HG02798 (cell line): ENCODE data around the gene UBE3D.
"Not testable (repeated sequence)": the region's sequence is repeated elsewhere in the genome, so short reads cannot be mapped to it uniquely, and the experiment has no call there.

Source experiments
- ATAC-seq: cut with Tn5 transposase; IDR thresholded peaks from one replicate; pipeline ENCODE4 v1.9.1; 2021; ENCODE audit warnings: mild to moderate bottlenecking; ENCODE audit not compliant: unreplicated experiment, poor library complexity

UBE3D gene

GRCh38 chr6:82882363-82883023 is 183.1 kb downstream of the UBE3D start:
- no peak for ATAC-seq

DNA sequence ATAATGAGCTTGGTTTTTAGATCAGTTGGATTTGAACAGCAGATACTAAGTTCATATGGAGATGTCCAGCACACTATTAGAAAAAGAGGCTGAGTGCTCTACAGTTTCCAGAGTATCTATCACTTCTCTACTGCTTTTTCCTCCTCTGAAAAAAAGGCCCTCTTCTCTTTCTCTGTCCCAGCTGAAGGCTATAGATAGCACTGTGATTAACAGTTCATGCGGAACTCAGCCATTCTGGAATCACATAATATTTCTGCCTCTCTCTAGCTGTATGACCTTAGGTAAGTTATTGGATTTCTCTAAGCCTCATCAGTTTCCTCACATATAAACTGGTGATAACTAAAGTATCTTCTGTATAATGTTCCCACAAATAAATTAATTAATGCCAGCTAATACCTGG is 184.1 kb downstream of the UBE3D start:
- ATAC-seq, result no peak

- ATAC-seq, result no peak
Measured at GRCh38 chr6:82878812-82879211, 186.8 kb downstream of the UBE3D start.

DNA sequence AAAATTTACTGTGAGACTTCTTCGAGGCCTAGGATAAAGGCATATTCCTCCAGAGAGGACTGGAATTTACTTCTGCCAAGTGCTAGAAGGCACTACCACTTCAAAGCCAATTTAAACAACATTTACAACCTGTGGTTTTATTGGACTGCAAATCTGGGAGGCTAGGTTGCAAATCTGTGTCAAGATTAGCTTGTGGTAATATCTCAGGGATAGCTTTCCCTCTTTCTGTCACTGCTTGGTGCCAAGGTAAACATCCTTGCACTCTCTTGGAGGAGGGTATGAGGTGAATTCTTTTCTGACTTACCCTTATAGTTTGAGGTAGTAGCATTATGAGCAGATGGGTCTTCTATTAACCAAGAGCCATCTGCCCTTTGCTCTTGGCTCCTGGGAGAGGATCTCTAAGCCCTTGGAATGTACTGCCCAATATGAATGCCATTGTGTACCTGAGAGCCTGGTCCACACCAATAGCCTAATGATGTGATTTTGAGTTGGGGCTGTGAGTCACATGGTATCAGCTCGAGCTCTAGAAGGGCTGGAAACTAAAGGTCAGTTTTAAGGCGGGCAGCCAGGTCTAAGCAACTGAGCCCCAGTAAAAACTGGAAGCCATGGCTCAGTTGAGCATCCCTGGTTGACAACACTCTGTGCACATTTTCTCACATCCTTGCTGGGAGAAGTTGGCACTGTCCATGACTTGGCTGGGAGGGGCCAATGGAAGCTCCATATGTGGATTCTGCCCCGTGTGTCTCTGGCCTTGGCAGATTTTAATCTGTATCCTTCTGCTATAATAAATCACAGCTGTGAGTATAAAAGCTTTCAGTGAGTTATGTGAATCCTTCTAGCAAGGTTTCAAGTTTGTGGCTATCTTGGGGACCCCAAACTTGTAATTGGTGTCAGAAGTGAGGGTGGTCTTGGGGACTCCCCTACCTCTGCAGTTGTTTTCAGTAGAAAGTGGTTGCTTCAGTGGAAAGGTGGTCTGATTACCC is 188.1 kb downstream of the UBE3D start:
- ATAC-seq, result no peak

- ATAC-seq, result no peak
Measured at GRCh38 chr6:82875573-82876185, 190.0 kb downstream of the UBE3D start.

DNA sequence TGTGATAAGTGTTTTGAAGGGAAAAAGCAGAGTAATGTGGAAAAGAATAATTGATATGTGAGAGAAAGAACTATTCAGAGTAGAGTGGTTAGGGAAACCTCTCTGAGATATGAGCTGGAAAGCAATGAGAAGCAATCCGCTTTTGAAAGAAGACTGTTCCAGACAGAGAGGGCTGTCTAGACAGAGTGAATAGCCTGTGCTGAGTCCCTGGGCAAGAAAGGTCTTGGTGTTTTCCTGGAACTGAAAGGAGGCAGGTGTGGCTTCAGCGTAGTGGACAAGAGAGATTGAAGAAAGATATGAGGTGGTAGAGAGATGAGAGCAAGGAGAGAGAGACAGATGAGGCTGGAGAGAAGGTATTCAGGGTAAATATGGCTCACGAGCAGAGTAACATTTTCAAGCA is 190.8 kb downstream of the UBE3D start:
- no peak for ATAC-seq

DNA sequence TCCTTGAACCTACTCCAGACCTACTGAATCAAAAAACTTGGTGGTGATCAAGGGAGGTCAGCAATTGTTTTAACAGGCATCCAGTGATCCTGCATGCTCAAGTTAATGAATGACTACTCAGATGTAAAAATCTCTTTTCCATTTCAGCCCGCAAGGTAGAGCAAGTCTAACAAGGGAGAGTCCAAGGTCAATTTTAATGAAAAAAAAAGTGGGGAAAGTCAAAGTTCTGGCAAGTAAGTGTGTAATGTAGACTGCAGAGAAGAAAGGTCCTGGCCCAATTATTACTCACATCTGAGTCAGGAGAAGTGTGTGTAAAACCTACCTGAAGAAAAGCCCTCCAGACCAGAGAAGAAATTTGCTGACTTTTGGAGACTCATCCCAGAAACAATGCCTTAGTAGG is 193.5 kb downstream of the UBE3D start:
- ATAC-seq, result no peak

- no peak for ATAC-seq
Measured at GRCh38 chr6:82870582-82871172, 195.0 kb downstream of the UBE3D start.

- peak; percentile 64 for ATAC-seq
Measured at GRCh38 chr6:82869493-82869892, 196.1 kb downstream of the UBE3D start.

- no peak for ATAC-seq
Measured at GRCh38 chr6:82867946-82868345, 197.7 kb downstream of the UBE3D start.

- no peak for ATAC-seq
Measured at GRCh38 chr6:82866446-82866845, 199.2 kb downstream of the UBE3D start.

GRCh38 chr6:82865461-82865860 is 200.2 kb downstream of the UBE3D start:
- no peak for ATAC-seq

- no peak for ATAC-seq
Measured at GRCh38 chr6:82863781-82864180, 201.9 kb downstream of the UBE3D start.

GRCh38 chr6:82862543-82862942 is 203.1 kb downstream of the UBE3D start:
- ATAC-seq, result no peak

GRCh38 chr6:82861121-82861520 is 204.5 kb downstream of the UBE3D start:
- no peak for ATAC-seq

GRCh38 chr6:82856077-82856476 is 209.6 kb downstream of the UBE3D start:
- ATAC-seq, result not testable (repeated sequence)

DNA sequence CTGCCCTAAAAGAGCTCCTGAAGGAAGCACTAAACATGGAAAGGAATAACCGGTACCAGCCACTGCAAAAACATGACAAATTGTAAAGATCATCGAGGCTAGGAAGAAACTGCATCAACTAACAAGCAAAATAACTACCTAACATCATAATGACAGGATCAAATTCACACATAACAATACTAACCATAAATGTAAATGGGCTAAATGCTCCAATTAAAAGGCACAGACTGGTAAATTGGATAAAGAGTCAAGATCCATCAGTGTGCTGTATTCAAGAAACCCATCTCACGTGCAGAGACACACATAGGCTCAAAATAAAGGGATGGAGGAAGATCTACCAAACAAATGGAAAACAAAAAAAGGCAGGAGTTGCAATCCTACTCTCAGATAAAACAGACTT is 212.7 kb downstream of the UBE3D start:
- ATAC-seq, result not testable (repeated sequence)

DNA sequence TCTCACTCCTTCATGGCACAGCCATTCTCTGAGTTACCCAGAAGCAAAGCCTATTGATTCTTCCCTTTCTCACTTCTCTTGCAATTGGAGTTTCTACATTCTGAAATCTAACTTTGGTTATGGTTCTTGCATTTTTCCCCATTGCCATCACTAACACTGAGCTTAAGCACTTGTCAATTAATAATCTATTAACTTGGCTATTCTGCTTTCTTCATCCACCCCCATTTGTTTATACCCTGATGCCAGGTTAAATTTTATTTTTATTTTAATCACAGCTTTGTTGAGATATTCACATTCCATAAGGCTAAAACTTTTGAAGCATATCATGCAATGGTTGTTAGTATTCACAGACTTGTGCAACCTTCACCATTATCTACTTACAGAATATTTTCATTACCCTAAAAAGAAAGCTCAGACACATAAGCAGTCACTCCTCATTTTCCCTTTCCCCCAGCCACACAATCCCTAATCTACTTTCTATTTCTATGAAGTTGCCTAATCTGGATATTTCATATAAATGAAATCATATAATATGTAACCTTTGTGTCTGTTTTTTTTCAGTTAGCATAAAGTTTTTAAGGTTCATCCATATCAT is 222.3 kb downstream of the UBE3D start:
- ATAC-seq, result no peak

DNA sequence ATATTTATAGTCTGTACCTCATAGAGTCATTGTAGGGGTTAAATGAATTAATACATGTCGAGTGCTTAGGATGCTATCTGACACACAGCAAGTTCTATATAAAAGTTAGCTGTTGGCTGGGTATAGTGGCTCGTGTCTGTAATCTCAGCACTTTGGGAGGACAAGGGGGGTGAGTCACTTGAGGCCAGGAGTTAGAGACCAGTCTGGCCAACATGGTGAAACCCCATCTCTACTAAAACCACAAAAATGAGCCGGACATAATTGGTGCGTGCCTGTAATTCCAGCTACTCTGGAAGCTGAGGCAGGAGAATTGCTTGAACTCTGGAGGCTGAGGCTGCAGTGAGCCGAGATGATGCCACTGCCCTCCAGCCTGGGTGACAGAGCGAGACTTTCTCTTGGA is 222.9 kb downstream of the UBE3D start:
- ATAC-seq, result no peak
